GM19438 (cell line): Measurements from ENCODE around the gene DYNLL1.

Experiments
- ATAC-seq: cut with Tn5 transposase; IDR thresholded peaks from one replicate; pipeline ENCODE4 v1.9.1; 2021; ENCODE audit warnings: low read depth; ENCODE audit not compliant: unreplicated experiment

The DYNLL1 gene

DNA sequence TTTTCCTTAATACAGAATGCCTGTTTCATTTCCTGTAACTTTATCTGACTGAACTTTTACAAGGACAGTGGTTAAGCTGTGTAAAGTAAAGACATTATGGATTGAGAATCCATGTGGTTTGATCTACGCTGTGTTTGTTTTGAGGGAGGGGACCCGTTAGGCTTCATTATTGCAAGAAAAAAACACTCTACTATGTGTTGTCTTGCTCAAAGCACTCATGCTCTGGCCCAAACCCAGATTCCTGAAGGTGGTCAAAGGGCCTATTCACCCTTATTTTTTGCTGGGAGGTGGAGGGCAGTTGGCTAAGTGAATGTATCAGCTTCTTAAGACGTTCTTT, 50.1 kb downstream of the DYNLL1 start:
- ATAC-seq: no peak
